22Rv1 (cell line): ENCODE measurements around the gene KRTAP19-2.

ENCODE experiments used
- CTCF ChIP-seq: fragments of 450-650 bp; IDR thresholded peaks from 2 replicates; pipeline ENCODE4 v1.5.1; 2017; ENCODE audit warnings: mild to moderate bottlenecking
- ZFX ChIP-seq: fragments of 450-650 bp; IDR thresholded peaks from 2 replicates; pipeline ENCODE4 v1.6.1; 2017; ENCODE audit warnings: antibody characterized with exemption, borderline replicate concordance

GRCh38 chr21:30444204-30444603 is 43.0 kb downstream of the KRTAP19-2 start:
- peak; percentile 6; the same call in 1 of the 2 replicates for TF ChIP-seq CTCF
- no peak for TF ChIP-seq ZFX
